Fibroblast of lung (primary cell): ENCODE measurements around the gene MEI4. TPM values are rescaled to one million over a fixed set of nuclear protein-coding genes. Genes with fewer than 3 reads are reported as not detected.
"Not testable (repeated sequence)": the region's sequence is repeated elsewhere in the genome, so short reads cannot be mapped to it uniquely, and the experiment has no call there.

Experiments
- DNase-seq, 2 donors: peaks; one replicate each; pipeline versions ENCODE4 v3.0.0 to v3.0.0-alpha.2; 2010; ENCODE audit warnings: low read depth in 2 of 2
- H2AFZ ChIP-seq: 2 replicates; pipeline ENCODE4 v1.5.1; 2012; ENCODE audit warnings: low read length, control low read depth, inconsistent platforms
- H3K27ac ChIP-seq: 2 replicates; pipeline ENCODE4 v1.5.1; 2011; ENCODE audit warnings: low read length, control low read depth; ENCODE audit not compliant: insufficient read depth
- H3K27me3 ChIP-seq: 2 replicates; pipeline ENCODE4 v1.5.1; 2011; ENCODE audit warnings: mild to moderate bottlenecking, low read length; ENCODE audit not compliant: control insufficient read depth, insufficient read depth
- H3K36me3 ChIP-seq: 2 replicates; pipeline ENCODE4 v1.5.1; 2011; ENCODE audit warnings: low read length; ENCODE audit not compliant: control insufficient read depth, insufficient read depth
- H3K4me1 ChIP-seq: 2 replicates; pipeline ENCODE4 v1.5.1; 2011; ENCODE audit warnings: low read length; ENCODE audit not compliant: control insufficient read depth, insufficient read depth; ENCODE audit errors: extremely low read depth
- H3K4me2 ChIP-seq: 2 replicates; pipeline ENCODE4 v1.5.1; 2011; ENCODE audit warnings: low read length, control low read depth; ENCODE audit not compliant: insufficient read depth; ENCODE audit errors: extremely low read depth
- H3K4me3 ChIP-seq, 4 experiments: fragments of 200-600 bp in 1 of 4; sonication (generic) in 1 of 4; replicated peaks in 1 of 4; 2 replicates each; pipeline ENCODE4 v1.5.1; 2011 to 2016; ENCODE audit warnings: low read length in 4 of 4, low read depth in 3 of 4, mild to moderate bottlenecking in 3 of 4, control low read depth in 2 of 4, inconsistent platforms in 1 of 4, mixed read lengths in 1 of 4; ENCODE audit not compliant: insufficient read depth in 1 of 4; ENCODE audit errors: control extremely low read depth in 1 of 4
- H3K79me2 ChIP-seq: 2 replicates; pipeline ENCODE4 v1.5.1; 2012; ENCODE audit warnings: mild to moderate bottlenecking, low read length, inconsistent platforms; ENCODE audit not compliant: control insufficient read depth, insufficient read depth
- H3K9ac ChIP-seq: 2 replicates; pipeline ENCODE4 v1.5.1; 2011; ENCODE audit warnings: mild to moderate bottlenecking, low read length, control low read depth; ENCODE audit not compliant: insufficient read depth
- H3K9me3 ChIP-seq: 2 replicates; pipeline ENCODE4 v1.5.1; 2012; ENCODE audit warnings: low read depth, low read length; ENCODE audit not compliant: control insufficient read depth, insufficient read depth
- H4K20me1 ChIP-seq: 2 replicates; pipeline ENCODE4 v1.5.1; 2011; ENCODE audit warnings: low read length; ENCODE audit not compliant: control insufficient read depth, insufficient read depth; ENCODE audit errors: extremely low read depth
- EZH2 ChIP-seq: IDR thresholded peaks from 2 replicates; pipeline ENCODE4 v1.5.1; 2012; ENCODE audit warnings: low read length, control low read depth, mild to moderate bottlenecking; ENCODE audit errors: missing control alignments
- polyA plus RNA-seq, 2 donors: library from polyadenylated mRNA; depleted of rRNA in 1 of 2; stranded (reverse) in 1 of 2; unstranded in 1 of 2; fragments of >200 nt; gene quantifications; 2 replicates each; pipeline ENCODE4 v1.2.1, GENCODE V29; 2011 to 2012; ENCODE audit warnings: missing spikeins in 1 of 2
- total RNA-seq: library from RNA; depleted of rRNA; stranded (reverse); fragments of >200 nt; gene quantifications from 2 replicates; pipeline ENCODE4 v1.2.1, GENCODE V29; 2014
- TF ChIP-seq, protein P1 (sequence below), 2 donors: IDR thresholded peaks in 1 of 2; conservative IDR thresholded peaks in 1 of 2; 1 replicate in 1 of 2; 2 replicates in 1 of 2; pipeline ENCODE4 v1.5.1; 2011 to 2012; ENCODE audit warnings: low read length in 2 of 2, control low read depth in 1 of 2, inconsistent platforms in 1 of 2, low read depth in 1 of 2, mild to moderate bottlenecking in 1 of 2

MEI4 gene
- total and polyA plus RNA-seq, 2 donors (not counting 1 experiment from before 2014, with no cell fraction given): not detected

DNA sequence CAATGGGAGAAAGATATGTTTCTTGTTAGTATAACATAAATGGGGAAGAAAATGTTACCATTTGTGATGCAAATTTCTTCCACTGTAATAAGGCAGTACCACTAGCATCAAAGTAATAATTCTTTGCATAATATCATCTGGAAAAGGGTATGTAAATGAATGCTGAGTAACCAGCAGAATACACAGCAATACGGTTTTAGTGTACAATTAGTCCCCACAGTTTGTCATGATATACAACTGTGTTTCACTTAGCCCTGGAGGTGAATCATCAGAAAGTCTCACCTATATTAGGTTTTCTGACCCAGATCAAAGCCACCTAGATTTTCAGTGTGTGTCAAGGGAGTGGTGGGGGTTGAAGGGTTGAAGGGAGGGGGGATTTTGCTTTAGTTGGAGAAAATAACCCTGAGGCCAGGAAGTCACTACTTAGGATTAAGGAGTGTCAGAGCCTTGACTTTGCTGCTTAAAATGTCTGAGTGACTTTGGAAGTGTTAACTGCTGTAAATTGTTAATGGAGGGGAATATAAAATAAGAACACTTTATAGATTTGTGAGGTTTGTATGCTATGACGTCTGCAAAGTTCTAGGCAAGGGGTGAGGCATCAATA is 8.6 kb upstream of the MEI4 start:
- no peaks in the 10 kb centered on the region for H3K9me3 ChIP-seq
- no peak overlapping the region for H3K4me2 ChIP-seq
- no peak overlapping the region for H3K4me3 ChIP-seq
- no peak for DNase-seq
- H4K20me1 ChIP-seq: no peaks in the 10 kb centered on the region
- H3K79me2 ChIP-seq: no peaks in the 10 kb centered on the region
- TF ChIP-seq, protein P1, sequence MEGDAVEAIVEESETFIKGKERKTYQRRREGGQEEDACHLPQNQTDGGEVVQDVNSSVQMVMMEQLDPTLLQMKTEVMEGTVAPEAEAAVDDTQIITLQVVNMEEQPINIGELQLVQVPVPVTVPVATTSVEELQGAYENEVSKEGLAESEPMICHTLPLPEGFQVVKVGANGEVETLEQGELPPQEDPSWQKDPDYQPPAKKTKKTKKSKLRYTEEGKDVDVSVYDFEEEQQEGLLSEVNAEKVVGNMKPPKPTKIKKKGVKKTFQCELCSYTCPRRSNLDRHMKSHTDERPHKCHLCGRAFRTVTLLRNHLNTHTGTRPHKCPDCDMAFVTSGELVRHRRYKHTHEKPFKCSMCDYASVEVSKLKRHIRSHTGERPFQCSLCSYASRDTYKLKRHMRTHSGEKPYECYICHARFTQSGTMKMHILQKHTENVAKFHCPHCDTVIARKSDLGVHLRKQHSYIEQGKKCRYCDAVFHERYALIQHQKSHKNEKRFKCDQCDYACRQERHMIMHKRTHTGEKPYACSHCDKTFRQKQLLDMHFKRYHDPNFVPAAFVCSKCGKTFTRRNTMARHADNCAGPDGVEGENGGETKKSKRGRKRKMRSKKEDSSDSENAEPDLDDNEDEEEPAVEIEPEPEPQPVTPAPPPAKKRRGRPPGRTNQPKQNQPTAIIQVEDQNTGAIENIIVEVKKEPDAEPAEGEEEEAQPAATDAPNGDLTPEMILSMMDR (conservative IDR thresholded peaks at IDR 0.05 in 1 of 2, IDR thresholded peaks at IDR 0.05 in 1 of 2; ENCODE audit: low read depth in 1 of 2, low read length in 2 of 2): no peak
- TF ChIP-seq EZH2: no peak
- H3K9ac ChIP-seq: no peak overlapping the region
- H3K27ac ChIP-seq: no peak overlapping the region
- no peaks in the 10 kb centered on the region for H3K36me3 ChIP-seq
- H2AFZ ChIP-seq: no peak overlapping the region
- H3K4me1 ChIP-seq: no peaks in the 10 kb centered on the region
- H3K27me3 ChIP-seq: no peaks in the 10 kb centered on the region

DNA sequence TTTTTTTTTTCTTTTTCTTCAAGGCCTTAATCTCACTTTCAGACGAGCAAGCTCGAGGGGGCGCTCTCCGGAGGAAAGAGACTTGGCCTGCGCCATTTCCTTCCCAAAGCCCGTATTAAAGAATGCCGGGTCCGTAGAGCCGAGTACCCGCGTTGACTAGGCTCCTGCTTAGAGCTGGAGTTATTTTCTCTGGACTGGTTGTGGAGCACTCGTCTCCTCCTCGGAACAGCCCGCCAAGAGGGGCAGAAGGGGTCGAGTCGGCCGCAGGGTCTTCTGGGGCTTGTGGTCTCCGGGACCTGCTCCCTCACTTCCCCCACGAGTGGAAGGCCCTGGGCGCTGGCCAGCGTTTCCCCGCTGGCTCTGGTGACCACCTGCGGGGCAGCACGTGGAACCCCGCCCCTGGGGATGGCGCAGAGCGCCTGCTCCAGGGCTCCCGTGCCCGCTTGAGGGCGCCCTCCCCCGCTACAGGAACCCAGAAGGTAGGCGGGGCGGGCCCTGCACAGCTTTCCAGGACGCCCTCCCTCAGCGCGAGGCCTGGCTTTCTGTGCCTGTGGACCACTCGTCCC is 2.7 kb upstream of the MEI4 start:
- TF ChIP-seq EZH2: no peak
- TF ChIP-seq, protein P1 (conservative IDR thresholded peaks at IDR 0.05 in 1 of 2, IDR thresholded peaks at IDR 0.05 in 1 of 2; ENCODE audit: low read depth in 1 of 2, low read length in 2 of 2): no peak
- no peaks in the 10 kb centered on the region for H3K79me2 ChIP-seq
- no peak overlapping the region for H2AFZ ChIP-seq

DNA sequence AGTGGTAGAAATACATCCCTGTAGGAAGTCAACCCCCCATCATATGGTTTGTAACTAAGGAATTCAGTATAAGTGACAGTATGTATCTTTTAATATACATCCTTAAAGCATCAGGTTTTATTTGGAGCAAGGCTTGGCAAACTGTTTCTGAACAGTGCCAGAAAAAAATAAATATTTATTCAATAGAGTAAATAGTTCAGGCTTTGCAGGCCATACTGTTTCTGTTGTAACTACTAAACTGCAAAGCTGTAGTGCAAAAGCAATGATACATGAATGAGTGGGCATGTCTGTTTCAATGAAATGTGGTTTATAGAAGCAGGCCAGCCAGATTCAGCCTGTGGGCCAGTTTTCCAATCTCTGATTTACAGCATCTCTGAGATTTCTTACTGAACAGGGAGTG is 977 bp downstream of the MEI4 start:
- no peak overlapping the region for H3K4me2 ChIP-seq

More for the DNA sequence above, 2.7 kb upstream of the MEI4 start:
- H3K9ac ChIP-seq: no peak overlapping the region
- H3K4me2 ChIP-seq: no peak overlapping the region
- no peak overlapping the region for H3K4me3 ChIP-seq
- no peaks in the 10 kb centered on the region for H3K27me3 ChIP-seq
- DNase-seq: peak in 1 of 2 donors; percentile 1
- H3K9me3 ChIP-seq: no peaks in the 10 kb centered on the region
- no peak overlapping the region for H3K27ac ChIP-seq
- H4K20me1 ChIP-seq: no peaks in the 10 kb centered on the region
- no peaks in the 10 kb centered on the region for H3K4me1 ChIP-seq
- no peaks in the 10 kb centered on the region for H3K36me3 ChIP-seq

DNA sequence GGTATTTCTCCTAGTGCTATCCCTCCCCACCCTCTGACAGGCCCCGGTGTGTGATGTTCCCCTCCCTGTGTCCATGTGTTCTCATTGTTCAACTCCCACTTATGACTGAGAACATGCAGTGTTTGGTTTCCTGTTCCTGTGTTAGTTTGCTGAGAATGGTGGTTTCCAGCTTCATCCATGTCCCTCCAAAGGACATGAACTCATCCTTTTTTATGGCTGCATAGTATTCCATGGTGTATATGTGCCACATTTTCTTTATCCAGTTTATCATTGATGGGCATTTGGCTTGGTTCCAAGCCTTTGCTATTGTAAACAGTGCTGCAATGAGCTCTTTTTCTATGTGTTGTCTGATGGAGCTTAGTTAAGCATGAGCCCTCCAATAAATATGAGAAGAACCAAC is 2.2 kb downstream of the MEI4 start:
- not testable (repeated sequence) for H2AFZ ChIP-seq, H3K36me3 ChIP-seq, H4K20me1 ChIP-seq, H3K4me1 ChIP-seq, H3K4me3 ChIP-seq, H3K79me2 ChIP-seq, H3K9ac ChIP-seq, H3K4me2 ChIP-seq, H3K27ac ChIP-seq, H3K27me3 ChIP-seq, DNase-seq, H3K9me3 ChIP-seq

More for the DNA sequence above, 977 bp downstream of the MEI4 start:
- Histone ChIP-seq H2AFZ (no peak overlapping the region), H3K79me2 (no peaks in the 10 kb centered on the region), H4K20me1 (no peaks in the 10 kb centered on the region), H3K4me1 (no peaks in the 10 kb centered on the region), H3K9me3 (no peaks in the 10 kb centered on the region), H3K27ac (no peak overlapping the region), H3K9ac (no peak overlapping the region), H3K4me3 (no peak overlapping the region), H3K36me3 (no peaks in the 10 kb centered on the region), H3K27me3 (no peaks in the 10 kb centered on the region)
- DNase-seq: no peak
- TF ChIP-seq, protein P1 (conservative IDR thresholded peaks at IDR 0.05 in 1 of 2, IDR thresholded peaks at IDR 0.05 in 1 of 2; ENCODE audit: low read depth in 1 of 2, low read length in 2 of 2): no peak
- TF ChIP-seq EZH2: no peak
